H1 (cell line): ENCODE data around the gene PRSS22. TPM values are rescaled to one million over a fixed set of nuclear protein-coding genes. Genes with fewer than 3 reads are reported as not detected.

Experiments
- CTCF ChIA-PET: fragments of 300-600 bp; sonication (Branson Sonifier 250); formaldehyde crosslinking; loops from one replicate; lab custom pipeline; 2021; ENCODE audit not compliant: partially characterized antibody; lab: Charles Lee
- POLR2A ChIA-PET: fragments of 300-600 bp; sonication (Branson Sonifier 250); formaldehyde crosslinking; loops from one replicate; lab custom pipeline; 2021; ENCODE audit warnings: inconsistent platforms; ENCODE audit not compliant: partially characterized antibody; lab: Charles Lee
- DNase-seq, 2 experiments: peaks; one replicate each; pipeline versions ENCODE4 v3.0.0 to v3.0.0-alpha.2; 2010 to 2022; ENCODE audit warnings: low spot score in 2 of 2, low read depth in 1 of 2, mixed read lengths in 1 of 2
- FAIRE-seq: peaks from 2 replicates; lab custom pipeline; 2011; peaks lifted over from hg19 to GRCh38; lab: Jason Lieb, UNC
- H2AFZ ChIP-seq: 2 replicates; pipeline ENCODE4 v1.8.1; 2012; ENCODE audit warnings: low read length, inconsistent platforms
- H2AK5ac ChIP-seq: 2 replicates; pipeline ENCODE4 v1.6.1; 2013; ENCODE audit warnings: low read depth, low read length
- H2BK120ac ChIP-seq: replicated peaks from 2 replicates; pipeline ENCODE3; 2013; ENCODE audit warnings: low read depth, low read length, inconsistent platforms
- H2BK12ac ChIP-seq: 2 replicates; pipeline ENCODE4 v1.6.1; 2013; ENCODE audit warnings: low read depth, low read length
- H2BK15ac ChIP-seq: 2 replicates; pipeline ENCODE4 v1.6.1; 2013; ENCODE audit warnings: low read length
- H2BK20ac ChIP-seq: 2 replicates; pipeline ENCODE4 v1.6.1; 2013; ENCODE audit warnings: low read length
- H2BK5ac ChIP-seq: 2 replicates; pipeline ENCODE4 v1.6.1; 2013; ENCODE audit warnings: low read depth, low read length
- H3K14ac ChIP-seq: 2 replicates; pipeline ENCODE4 v1.6.1; 2013; ENCODE audit warnings: inconsistent platforms; ENCODE audit not compliant: insufficient read length
- H3K18ac ChIP-seq: 2 replicates; pipeline ENCODE4 v1.6.1; 2013; ENCODE audit warnings: low read length; ENCODE audit errors: extremely low read depth
- H3K23ac ChIP-seq: 2 replicates; pipeline ENCODE4 v1.6.1; 2013; ENCODE audit warnings: inconsistent platforms; ENCODE audit not compliant: insufficient read length
- H3K23me2 ChIP-seq: 2 replicates; pipeline ENCODE4 v1.6.1; 2013; ENCODE audit warnings: low read depth, low read length
- H3K27ac ChIP-seq: 2 replicates; pipeline ENCODE4 v1.6.1; 2011; ENCODE audit warnings: low read depth, low read length, inconsistent platforms
- H3K27me3 ChIP-seq, 4 experiments: replicated peaks in 1 of 4; 1 replicate in 1 of 4; 2 replicates in 3 of 4; pipeline versions ENCODE4 v1.6.1 to v1.8.1; 2011 to 2013; ENCODE audit warnings: low read length in 3 of 4, mild to moderate bottlenecking in 3 of 4, inconsistent platforms in 2 of 4, mixed read lengths in 2 of 4, moderate library complexity in 1 of 4; ENCODE audit not compliant: control insufficient read depth in 3 of 4, insufficient read depth in 3 of 4; ENCODE audit errors: extremely low read depth in 1 of 4
- H3K36me3 ChIP-seq, 4 experiments: 2 replicates each; pipeline versions ENCODE4 v1.6.1 to v1.8.1; 2011 to 2013; ENCODE audit warnings: mild to moderate bottlenecking in 4 of 4, low read length in 3 of 4, moderate library complexity in 2 of 4, control low read depth in 1 of 4, inconsistent platforms in 1 of 4; ENCODE audit not compliant: insufficient read depth in 4 of 4, control insufficient read depth in 2 of 4
- H3K4ac ChIP-seq: replicated peaks from 2 replicates; pipeline ENCODE3; 2013; ENCODE audit warnings: low read length, low read depth, mixed read lengths, inconsistent platforms; ENCODE audit not compliant: insufficient read length
- H3K4me1 ChIP-seq, 4 experiments: replicated peaks in 1 of 4; 1 replicate in 1 of 4; 2 replicates in 3 of 4; pipeline versions ENCODE4 v1.6.1 to v1.8.1; 2011 to 2013; ENCODE audit warnings: low read length in 3 of 4, inconsistent platforms in 2 of 4, mixed read lengths in 1 of 4; ENCODE audit not compliant: insufficient read depth in 4 of 4, control insufficient read depth in 3 of 4
- H3K4me2 ChIP-seq, 2 experiments: 2 replicates each; pipeline versions ENCODE4 v1.6.1 to v1.8.1; 2011 to 2013; ENCODE audit warnings: low read depth in 2 of 2, low read length in 2 of 2, control low read depth in 1 of 2, inconsistent platforms in 1 of 2, mild to moderate bottlenecking in 1 of 2; ENCODE audit not compliant: insufficient read depth in 1 of 2
- H3K4me3 ChIP-seq, 4 experiments: fragments of 200-600, 300-600 bp in 1 of 4; sonication (generic), shearing (Covaris generic), sonication (Bioruptor Twin) in 1 of 4; 2 replicates each; pipeline versions ENCODE4 v1.5.1 to v1.8.1; 2011 to 2016; ENCODE audit warnings: low read length in 4 of 4, low read depth in 3 of 4, control low read depth in 2 of 4, inconsistent platforms in 2 of 4, mild to moderate bottlenecking in 2 of 4, mixed read lengths in 1 of 4, moderate library complexity in 1 of 4; ENCODE audit not compliant: insufficient read depth in 2 of 4; ENCODE audit errors: extremely low read depth in 1 of 4
- H3K56ac ChIP-seq: replicated peaks from 2 replicates; pipeline ENCODE3; 2013; ENCODE audit warnings: low read depth, mild to moderate bottlenecking, mixed read lengths, low read length, inconsistent platforms; ENCODE audit not compliant: insufficient read length
- H3K79me1 ChIP-seq: 2 replicates; pipeline ENCODE4 v1.6.1; 2013; ENCODE audit warnings: low read depth, low read length, control low read depth
- H3K79me2 ChIP-seq, 2 experiments: 2 replicates each; pipeline versions ENCODE4 v1.6.1 to v1.8.1; 2012 to 2013; ENCODE audit warnings: low read length in 2 of 2, mild to moderate bottlenecking in 2 of 2, inconsistent platforms in 1 of 2; ENCODE audit not compliant: insufficient read depth in 2 of 2, control insufficient read depth in 1 of 2
- H3K9ac ChIP-seq, 4 experiments: replicated peaks in 1 of 4; 1 replicate in 1 of 4; 2 replicates in 3 of 4; pipeline versions ENCODE4 v1.6.1 to v1.8.1; 2011 to 2013; ENCODE audit warnings: low read depth in 3 of 4, low read length in 3 of 4, control low read depth in 2 of 4, mild to moderate bottlenecking in 2 of 4, moderate library complexity in 2 of 4, inconsistent platforms in 1 of 4; ENCODE audit errors: extremely low read depth in 1 of 4
- H3K9me3 ChIP-seq, 2 experiments: 2 replicates each; pipeline versions ENCODE4 v1.6.1 to v1.8.1; 2012 to 2013; ENCODE audit warnings: mild to moderate bottlenecking in 2 of 2, moderate library complexity in 2 of 2, control low read depth in 1 of 2, inconsistent platforms in 1 of 2, low read depth in 1 of 2, low read length in 1 of 2, mixed read lengths in 1 of 2; ENCODE audit not compliant: insufficient read depth in 2 of 2
- H4K20me1 ChIP-seq, 2 experiments: replicated peaks in 1 of 2; 2 replicates each; pipeline versions ENCODE3 to v1.8.1; 2011 to 2013; ENCODE audit warnings: inconsistent platforms in 2 of 2, low read length in 2 of 2, mild to moderate bottlenecking in 1 of 2; ENCODE audit not compliant: insufficient read depth in 2 of 2, control insufficient read depth in 1 of 2
- H4K5ac ChIP-seq: 2 replicates; pipeline ENCODE4 v1.6.1; 2013; ENCODE audit warnings: low read length, low read depth, mixed read lengths, inconsistent platforms; ENCODE audit not compliant: insufficient read length
- H4K8ac ChIP-seq: 2 replicates; pipeline ENCODE4 v1.8.0; 2013; ENCODE audit warnings: mild to moderate bottlenecking, moderate library complexity, low read length, inconsistent platforms; ENCODE audit not compliant: insufficient read depth; ENCODE audit errors: extremely low read depth
- H4K91ac ChIP-seq: replicated peaks from 2 replicates; pipeline ENCODE3; 2013; ENCODE audit warnings: low read length, mixed read lengths, inconsistent platforms; ENCODE audit not compliant: insufficient read length
- BACH1 ChIP-seq: IDR thresholded peaks from 2 replicates; pipeline ENCODE4 v1.6.1; 2012; ENCODE audit warnings: low read length, improper control_type of control experiment
- CBX5 ChIP-seq: fragments of 300-800, 300-1000 bp; sonication (generic); IDR thresholded peaks from 2 replicates; pipeline ENCODE4 v1.7.1; 2016; ENCODE audit warnings: antibody characterized with exemption, low read length, low read depth
- CHD2 ChIP-seq: IDR thresholded peaks from 2 replicates; pipeline ENCODE4 v1.6.1; 2012; ENCODE audit warnings: low read length, improper control_type of control experiment
- CREB1 ChIP-seq: IDR thresholded peaks from 2 replicates; pipeline ENCODE4 v1.6.1; 2012; ENCODE audit warnings: inconsistent platforms
- CTBP2 ChIP-seq: IDR thresholded peaks from 2 replicates; pipeline ENCODE4 v1.7.0; 2011; ENCODE audit warnings: borderline replicate concordance, mild to moderate bottlenecking, moderate library complexity, mixed read lengths, low read length; ENCODE audit not compliant: insufficient read depth, insufficient read length
- CTCF ChIP-seq, 3 experiments: IDR thresholded peaks; 1 replicate in 2 of 3; 2 replicates in 1 of 3; pipeline versions ENCODE4 v1.5.1 to v1.6.1; 2011; ENCODE audit warnings: low read length in 3 of 3, mild to moderate bottlenecking in 3 of 3, inconsistent platforms in 2 of 3, low read depth in 1 of 3, moderate library complexity in 1 of 3; ENCODE audit not compliant: insufficient read depth in 1 of 3; ENCODE audit errors: control extremely low read depth in 1 of 3
- MAFK ChIP-seq: IDR thresholded peaks from 2 replicates; pipeline ENCODE4 v1.6.1; 2012; ENCODE audit warnings: low read depth, mild to moderate bottlenecking, improper control_type of control experiment, low read length
- POU5F1 ChIP-seq: IDR thresholded peaks from 2 replicates; pipeline ENCODE4 v1.6.1; 2011; ENCODE audit warnings: low read depth, mild to moderate bottlenecking, low read length, moderate library complexity
- SP2 ChIP-seq: IDR thresholded peaks from 2 replicates; pipeline ENCODE4 v1.6.1; 2012; ENCODE audit warnings: mild to moderate bottlenecking, low read length, inconsistent platforms
- SRF ChIP-seq: IDR thresholded peaks from 2 replicates; pipeline ENCODE4 v1.6.1; 2011; ENCODE audit warnings: mild to moderate bottlenecking, low read depth, low read length, moderate library complexity
- TAF7 ChIP-seq: optimal IDR thresholded peaks from 2 replicates; pipeline ENCODE3; 2011; ENCODE audit warnings: low read depth, mild to moderate bottlenecking, inconsistent platforms, low read length, moderate library complexity, borderline replicate concordance
- WGBS, 2 experiments: shearing (Covaris generic) in 1 of 2; methylation state at CpG; one replicate each; pipeline versions ENCODE4 v1.1.6 to v1.1.7; 2013 to 2015; ENCODE audit warnings: low lambda C conversion rate in 2 of 2, mixed read lengths in 2 of 2, inconsistent platforms in 1 of 2, low coverage in 1 of 2, missing lambda C conversion rate in 1 of 2; ENCODE audit not compliant: insufficient replicate concordance in 2 of 2, insufficient coverage in 1 of 2, insufficient read length in 1 of 2; ENCODE audit errors: extremely low coverage in 1 of 2, missing lambda C conversion rate in 1 of 2; 5-methylcytosine and 5-hydroxymethylcytosine counted together
- polyA plus RNA-seq, 7 experiments: library from polyadenylated mRNA; depleted of rRNA in 3 of 7; stranded (reverse) in 5 of 7; unstranded in 2 of 7; fragments of >200 nt in 5 of 7; fragments of 200-250 nt in 2 of 7; gene quantifications; 1 replicate in 5 of 7; 2 replicates in 1 of 7; 4 replicates in 1 of 7; pipeline versions ENCODE4 v1.2.1 to v1.2.3, GENCODE V29; 2011 to 2013; ENCODE audit warnings: missing spikeins in 2 of 7, mixed read lengths in 2 of 7
- total RNA-seq: library from RNA; stranded (reverse); fragmentation: NEBNext Ultra II Directional; extraction: Animal tissue kit (Norgen Biotek cat#: 25700); gene quantifications from 2 replicates; pipeline ENCODE4 v1.2.1, GENCODE V29; 2021

Gene PRSS22
- total and polyA plus RNA-seq, 2 of the 8 experiments (the other 6 are each of a cell fraction or from before 2014, with no cell fraction given) = 4.0 to 4.4 TPM

- Histone ChIP-seq H2BK120ac (no peak overlapping the region), H4K91ac (no peak overlapping the region), H3K4ac (no peak overlapping the region), H4K5ac (no peak overlapping the region), H2BK5ac (no peak overlapping the region), H3K27ac (no peak overlapping the region), H3K9ac (no peak overlapping the region), H3K23me2 (peaks cover 13% of the 10 kb centered on the region), H3K56ac (no peak overlapping the region), H3K79me1 (no peaks in the 10 kb centered on the region), H3K4me1 (peaks cover 0 to 1% (median 0%) of the 10 kb centered on the region in 4 experiments; a peak in 3 of 7 replicates), H2BK20ac (no peak overlapping the region), H2BK15ac (no peak overlapping the region), H3K4me2 (no peak overlapping the region), H3K18ac (no peak overlapping the region), H3K36me3 (no peaks in the 10 kb centered on the region), H3K23ac (no peak overlapping the region), H3K14ac (no peak overlapping the region), H4K20me1 (no peaks in the 10 kb centered on the region), H3K4me3 (no peak overlapping the region), H3K9me3 (no peaks in the 10 kb centered on the region), H2AK5ac (no peak overlapping the region), H3K27me3 (no peaks in the 10 kb centered on the region; a peak in 1 of 7 replicates), H4K8ac (no peak overlapping the region), H2AFZ (peak overlapping the region; percentile 72), H2BK12ac (no peak overlapping the region), H3K79me2 (no peaks in the 10 kb centered on the region)
- DNase-seq (no peak), FAIRE-seq (no peak)
- 80% methylated on average over 6 of the region's 6 CpGs; no CpG with 5 or more reads in 1 of the 2 experiments for WGBS, 2 experiments
- POLR2A ChIA-PET = interaction anchor here (1.3 kb wide), 1 partner anchor 142 kb away, joined by 3 read pairs; no protein-coding TSS in a partner anchor
- CTCF ChIA-PET = interaction anchor here (0.9 to 6.7 kb wide), 7 partner anchors 11 to 47 kb away, joined by 3 to 30 read pairs (median 4); no protein-coding TSS in a partner anchor
- no peak for TF ChIP-seq BACH1
- no peak for TF ChIP-seq CHD2
- no peak for TF ChIP-seq CBX5
- no peak for TF ChIP-seq SP2
- TF ChIP-seq CTCF (IDR thresholded peaks at IDR 0.05; ENCODE audit: control extremely low read depth in 1 of 3, insufficient read depth in 1 of 3, low read depth in 1 of 3, low read length in 3 of 3) = no peak
- no peak for TF ChIP-seq CTBP2
- no peak for TF ChIP-seq MAFK
- TF ChIP-seq SRF = no peak
- TF ChIP-seq POU5F1 = no peak
- no peak for TF ChIP-seq TAF7
- TF ChIP-seq CREB1 = no peak
Observed at GRCh38 chr16:2879854-2880508, 22.0 kb upstream of the PRSS22 start.
